Stomach (tissue), 4 donors: ENCODE results near the gene GRSF1.

ENCODE experiments used
- CTCF ChIP-seq, 7 experiments: fragments of 450-650 bp in 4 of 7; fragments of 200-600 bp in 3 of 7; sonication (generic) in 3 of 7; IDR thresholded peaks; one replicate each; pipeline ENCODE4 v1.5.1; 2016 to 2019; ENCODE audit warnings: antibody characterized with exemption in 7 of 7, control low read depth in 2 of 7, mild to moderate bottlenecking in 1 of 7
- POLR2A ChIP-seq, 4 donors: fragments of 450-650 bp; IDR thresholded peaks; one replicate each; pipeline ENCODE4 v1.6.1; 2016; ENCODE audit warnings: antibody characterized with exemption in 4 of 4, control low read depth in 2 of 4, mild to moderate bottlenecking in 1 of 4, moderate library complexity in 1 of 4
- POLR2AphosphoS5 ChIP-seq, 3 donors: sonication (generic); formaldehyde crosslinking; IDR thresholded peaks; one replicate each; pipeline ENCODE4 v1.6.1; 2016; ENCODE audit warnings: antibody characterized with exemption in 3 of 3

DNA sequence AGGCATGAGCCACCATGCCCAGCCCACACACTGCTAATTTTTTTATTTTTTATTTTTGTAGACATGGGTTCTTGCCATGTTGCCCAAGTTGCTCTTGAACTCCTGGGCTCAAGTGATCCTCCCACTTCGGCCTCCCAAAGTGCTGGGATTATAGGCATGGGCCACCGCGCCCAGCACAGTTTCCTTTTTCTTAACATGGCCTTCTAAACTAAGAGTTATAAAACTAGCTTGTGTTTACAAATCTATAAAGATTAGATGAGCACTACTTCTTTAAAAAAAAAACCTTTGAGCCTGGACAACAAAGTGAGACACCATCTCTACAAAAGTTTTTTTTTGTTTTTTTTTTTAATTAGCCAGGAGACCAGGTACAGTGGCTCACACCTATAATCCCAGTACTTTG is 10.7 kb downstream of the GRSF1 start:
- TF ChIP-seq POLR2AphosphoS5 (IDR thresholded peaks at IDR 0.05) (no peak), POLR2A (IDR thresholded peaks at IDR 0.05) (no peak), CTCF (IDR thresholded peaks at IDR 0.05) (no peak)
